Keratinocyte (primary cell): Measurements from ENCODE around the gene IFFO2.

Experiments
- CTCF ChIP-seq, 3 experiments: IDR thresholded peaks in 1 of 3; conservative IDR thresholded peaks in 1 of 3; optimal IDR thresholded peaks in 1 of 3; 2 replicates in 2 of 3; 3 replicates in 1 of 3; pipeline versions ENCODE3 to v1.5.1; 2011; ENCODE audit warnings: low read length in 3 of 3, mild to moderate bottlenecking in 3 of 3, moderate library complexity in 2 of 3, control low read depth in 1 of 3, inconsistent platforms in 1 of 3; ENCODE audit not compliant: insufficient read depth in 2 of 3; ENCODE audit errors: extremely low read depth in 1 of 3
- EZH2 ChIP-seq: IDR thresholded peaks from one replicate; pipeline ENCODE4 v1.6.1; 2012; ENCODE audit warnings: inconsistent platforms, mild to moderate bottlenecking, low read length, moderate library complexity

GRCh38 chr1:18938008-18938706 lies 18.3 kb downstream of the IFFO2 start:
- TF ChIP-seq CTCF (optimal IDR thresholded peaks at IDR 0.05 in 1 of 3, IDR thresholded peaks at IDR 0.05 in 1 of 3, conservative IDR thresholded peaks at IDR 0.05 in 1 of 3; ENCODE audit: extremely low read depth in 1 of 3, insufficient read depth in 2 of 3, low read length in 3 of 3) (no peak), EZH2 (no peak)
